GM06990 (cell line): ENCODE measurements around the gene RTEL1.
"Not testable (repeated sequence)": the region's sequence is repeated elsewhere in the genome, so short reads cannot be mapped to it uniquely, and the experiment has no call there.

Experiments
- DNase-seq: peaks from one replicate; pipeline ENCODE4 v3.0.0-alpha.2; 2011; ENCODE audit not compliant: insufficient read length; ENCODE audit errors: extremely low read depth
- H3K27me3 ChIP-seq: replicated peaks from 2 replicates; pipeline ENCODE4 v1.6.0; 2011; ENCODE audit warnings: low read length; ENCODE audit not compliant: control insufficient read depth, insufficient read depth
- H3K36me3 ChIP-seq: 2 replicates; pipeline ENCODE4 v1.5.1; 2011; ENCODE audit warnings: low read length; ENCODE audit not compliant: control insufficient read depth, insufficient read depth
- H3K4me3 ChIP-seq: replicated peaks from 2 replicates; pipeline ENCODE4 v1.5.1; 2011; ENCODE audit warnings: low read depth, mild to moderate bottlenecking, control low read depth, low read length
- TF ChIP-seq, protein P1 (sequence below): IDR thresholded peaks from 2 replicates; pipeline ENCODE4 v1.5.1; 2011; ENCODE audit warnings: low read length, control low read depth, mild to moderate bottlenecking, inconsistent platforms; ENCODE audit not compliant: insufficient read depth, poor library complexity, severe bottlenecking

The RTEL1 gene

DNA sequence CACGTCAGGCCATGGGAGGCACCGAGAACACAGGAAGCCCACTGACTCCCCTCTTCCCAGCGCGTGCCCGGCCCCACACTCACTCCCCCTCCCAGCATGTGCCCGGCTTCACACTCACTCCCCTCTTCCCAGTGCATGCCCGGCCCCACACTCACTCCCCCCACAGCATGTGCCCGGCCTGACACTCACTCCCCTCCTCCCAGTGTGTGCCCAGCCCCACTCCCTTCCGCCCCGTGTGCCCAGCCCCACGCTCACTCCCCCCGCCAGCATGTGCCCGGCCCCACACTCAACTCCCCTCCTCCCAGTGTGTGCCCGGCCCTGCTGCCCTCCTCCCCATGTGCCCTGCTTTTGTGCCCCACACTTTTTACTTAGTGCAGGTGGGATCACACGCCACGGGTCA lies 9.7 kb downstream of the RTEL1 start:
- Histone ChIP-seq H3K36me3 (peaks cover 16% of the 10 kb centered on the region), H3K27me3 (no peaks in the 10 kb centered on the region), H3K4me3 (no peak overlapping the region)
- TF ChIP-seq, protein P1, sequence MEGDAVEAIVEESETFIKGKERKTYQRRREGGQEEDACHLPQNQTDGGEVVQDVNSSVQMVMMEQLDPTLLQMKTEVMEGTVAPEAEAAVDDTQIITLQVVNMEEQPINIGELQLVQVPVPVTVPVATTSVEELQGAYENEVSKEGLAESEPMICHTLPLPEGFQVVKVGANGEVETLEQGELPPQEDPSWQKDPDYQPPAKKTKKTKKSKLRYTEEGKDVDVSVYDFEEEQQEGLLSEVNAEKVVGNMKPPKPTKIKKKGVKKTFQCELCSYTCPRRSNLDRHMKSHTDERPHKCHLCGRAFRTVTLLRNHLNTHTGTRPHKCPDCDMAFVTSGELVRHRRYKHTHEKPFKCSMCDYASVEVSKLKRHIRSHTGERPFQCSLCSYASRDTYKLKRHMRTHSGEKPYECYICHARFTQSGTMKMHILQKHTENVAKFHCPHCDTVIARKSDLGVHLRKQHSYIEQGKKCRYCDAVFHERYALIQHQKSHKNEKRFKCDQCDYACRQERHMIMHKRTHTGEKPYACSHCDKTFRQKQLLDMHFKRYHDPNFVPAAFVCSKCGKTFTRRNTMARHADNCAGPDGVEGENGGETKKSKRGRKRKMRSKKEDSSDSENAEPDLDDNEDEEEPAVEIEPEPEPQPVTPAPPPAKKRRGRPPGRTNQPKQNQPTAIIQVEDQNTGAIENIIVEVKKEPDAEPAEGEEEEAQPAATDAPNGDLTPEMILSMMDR, result no peak
- DNase-seq, result no peak

- H3K36me3 ChIP-seq, result peaks cover 16% of the 10 kb centered on the region
- no peak for DNase-seq
- TF ChIP-seq, protein P1, result no peak
- H3K4me3 ChIP-seq, result no peak overlapping the region
- H3K27me3 ChIP-seq, result no peaks in the 10 kb centered on the region
Measured at GRCh38 chr20:63668351-63668750, 10.2 kb downstream of the RTEL1 start.

- H3K36me3 ChIP-seq, result peaks cover 16% of the 10 kb centered on the region
- DNase-seq, H3K27me3 ChIP-seq, H3K4me3 ChIP-seq: not testable (repeated sequence)
Measured at GRCh38 chr20:63671695-63672094, 13.6 kb downstream of the RTEL1 start.

- H3K27me3 ChIP-seq, result no peaks in the 10 kb centered on the region
- H3K36me3 ChIP-seq, result peaks cover 10% of the 10 kb centered on the region
- no peak overlapping the region for H3K4me3 ChIP-seq
- TF ChIP-seq, protein P1, result no peak
- DNase-seq, result no peak
Measured at GRCh38 chr20:63672666-63673065, 14.6 kb downstream of the RTEL1 start.

DNA sequence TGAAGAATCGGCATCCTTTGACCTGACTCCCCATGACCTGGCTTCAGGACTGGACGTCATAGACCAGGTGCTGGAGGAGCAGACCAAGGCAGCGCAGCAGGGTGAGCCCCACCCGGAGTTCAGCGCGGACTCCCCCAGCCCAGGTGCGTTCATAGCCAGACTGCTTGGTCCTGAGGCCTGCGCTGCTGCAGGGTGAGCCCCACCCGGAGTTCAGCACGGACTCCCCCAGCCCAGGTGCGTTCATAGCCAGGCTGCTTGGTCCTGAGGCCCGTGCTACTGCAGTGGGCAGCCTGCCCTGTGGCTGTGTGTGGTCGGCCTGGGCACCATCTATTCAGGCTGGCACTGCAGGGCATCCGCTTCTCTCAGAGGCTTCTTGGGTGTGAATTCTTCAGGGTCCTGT lies 15.8 kb downstream of the RTEL1 start:
- H3K36me3 ChIP-seq, result peaks cover 11% of the 10 kb centered on the region
- DNase-seq, result no peak
- TF ChIP-seq, protein P1, result no peak
- no peak overlapping the region for H3K4me3 ChIP-seq
- no peaks in the 10 kb centered on the region for H3K27me3 ChIP-seq

DNA sequence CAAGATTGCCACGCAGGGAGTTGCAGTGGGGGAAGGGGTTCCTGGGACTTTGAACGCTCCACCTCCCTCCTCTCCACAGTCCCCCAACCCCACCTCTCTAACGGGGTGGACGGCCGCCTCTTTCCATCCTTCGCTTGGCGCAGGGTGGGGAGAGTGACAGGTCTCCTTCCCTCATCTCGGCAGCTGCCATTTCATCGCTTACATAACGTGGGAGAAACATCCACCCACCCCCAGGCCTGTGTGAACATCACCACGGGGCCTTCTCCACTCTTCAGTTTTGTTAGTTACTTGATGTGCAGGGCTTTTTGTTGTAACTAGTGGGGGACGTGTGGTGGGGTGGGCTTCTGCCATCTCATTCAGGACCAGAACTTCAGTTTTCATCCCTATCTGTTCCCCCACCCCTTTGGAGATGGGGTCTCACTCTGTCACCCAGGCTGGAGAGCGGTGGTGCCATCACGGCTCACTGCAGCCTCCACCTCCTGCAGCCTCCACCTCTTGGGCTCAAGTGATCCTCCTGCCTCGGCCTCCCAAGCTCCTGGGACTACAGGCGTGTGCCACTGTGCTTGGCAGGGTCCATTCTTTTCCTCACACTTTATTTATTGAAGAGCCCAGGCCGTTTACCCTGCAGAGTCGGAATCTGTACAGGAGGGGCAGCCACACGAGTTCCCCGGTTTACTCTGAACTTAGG lies 17.7 kb downstream of the RTEL1 start:
- H3K36me3 ChIP-seq, result peaks cover 11% of the 10 kb centered on the region
- H3K4me3 ChIP-seq, result no peak overlapping the region
- no peak for DNase-seq
- TF ChIP-seq, protein P1, result no peak
- H3K27me3 ChIP-seq, result no peaks in the 10 kb centered on the region
